ENCODE data around the gene EIF2B4.
A peak's percentile ranks its signal among the peaks of the same experiment; 100 is the strongest.

The EIF2B4 gene

DNA sequence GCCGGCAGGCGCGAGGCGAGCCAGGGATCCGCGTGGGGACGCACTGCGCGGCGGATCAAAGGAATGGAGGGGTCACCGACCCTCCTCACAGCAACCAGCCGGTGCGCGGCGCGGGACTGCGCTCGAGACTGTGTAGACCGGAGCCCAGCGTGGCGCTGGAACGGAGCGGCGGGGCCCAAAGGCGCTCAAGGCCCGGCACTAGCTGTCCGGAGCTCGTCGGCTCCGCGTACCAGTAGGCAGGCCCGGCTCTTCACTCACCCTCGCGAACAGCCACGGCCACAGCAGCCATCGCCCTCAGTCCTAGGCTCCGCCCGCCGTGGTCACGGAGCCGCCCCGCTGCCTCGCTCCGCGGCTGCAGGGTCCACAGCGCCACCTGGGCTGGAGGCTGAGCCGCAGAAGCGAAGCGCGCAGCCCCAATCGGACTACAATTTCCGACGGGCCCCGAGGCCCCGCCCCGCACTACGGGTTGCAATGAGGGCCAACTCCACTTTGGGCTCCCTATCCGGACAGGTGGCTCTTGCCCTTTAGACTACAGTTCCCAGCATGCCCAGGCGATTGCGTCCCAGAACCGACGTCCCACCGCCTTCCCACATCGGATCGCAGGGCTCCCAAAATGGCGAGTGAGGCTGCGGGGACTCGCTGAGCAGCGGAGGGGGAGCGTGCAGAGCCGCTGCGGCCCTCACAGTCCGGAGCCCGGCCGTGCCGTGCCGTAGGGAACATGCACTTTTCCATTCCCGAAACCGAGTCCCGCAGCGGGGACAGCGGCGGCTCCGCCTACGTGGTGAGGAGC, at the start of gene EIF2B4, which contains the start of gene SNX17:
TSS of gene EIF2B4 (minus strand) at position 313 of the 790 bp plus-strand sequence. CDS start at position 289, 24 bp downstream.
TSS of gene SNX17 (plus strand) at position 591 of the 790 bp plus-strand sequence. CDS start at position 719, 128 bp downstream.
- peak; percentile 97 for DNase-seq

DNA sequence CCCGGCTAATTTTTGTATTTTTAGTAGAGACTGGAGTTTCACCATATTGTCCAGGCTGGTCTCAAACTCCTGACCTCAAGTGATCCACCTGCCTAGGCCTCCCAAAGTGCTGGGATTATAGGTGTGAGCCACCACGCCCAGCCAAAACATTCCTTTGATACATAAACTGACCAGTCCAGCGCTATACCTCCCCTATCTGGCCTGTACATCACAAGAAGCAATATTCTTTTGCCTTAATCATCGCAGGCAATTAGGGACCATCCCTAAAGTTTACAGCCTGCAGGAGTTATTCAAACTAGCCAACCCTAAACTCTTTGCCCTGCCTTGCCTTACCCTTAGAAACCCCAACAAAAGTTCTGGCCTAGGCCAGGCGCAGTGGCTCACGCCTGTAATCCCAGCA, 46.0 kb upstream of the EIF2B4 start:
- no peak for DNase-seq

DNA sequence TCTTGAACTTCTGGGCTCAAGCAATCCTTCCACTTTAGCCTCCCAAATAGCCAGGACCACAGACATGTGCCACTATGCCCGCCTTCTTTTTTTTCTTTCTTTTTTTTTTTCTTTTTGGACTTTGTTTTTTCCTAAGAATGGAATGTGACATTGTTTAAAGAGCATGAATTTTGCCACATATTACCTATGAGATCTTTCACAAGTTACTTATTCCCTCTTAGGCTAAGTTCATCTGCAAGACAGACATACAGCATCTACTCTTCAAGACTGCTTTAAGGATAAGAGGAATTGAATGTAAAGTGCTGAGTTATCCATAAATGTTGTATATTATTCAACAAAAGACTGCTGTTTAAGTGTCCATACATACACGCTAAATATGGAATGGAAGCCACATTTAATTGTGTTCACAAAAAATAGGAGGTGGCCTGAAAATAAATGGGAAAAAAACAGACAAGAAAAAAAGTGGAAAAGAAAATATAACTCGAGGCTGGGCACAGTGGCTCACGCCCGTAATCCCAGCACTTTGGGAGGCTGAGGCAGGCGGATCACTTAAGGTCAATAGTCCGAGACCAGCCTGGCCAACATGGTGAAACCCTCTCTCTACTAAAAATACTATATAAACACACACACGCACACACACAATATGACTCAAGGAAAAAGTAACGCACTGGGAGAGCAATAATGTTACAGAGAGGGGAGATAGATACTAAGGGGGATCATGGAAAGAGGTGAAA, 42.4 kb upstream of the EIF2B4 start:
- DNase-seq = no peak

DNA sequence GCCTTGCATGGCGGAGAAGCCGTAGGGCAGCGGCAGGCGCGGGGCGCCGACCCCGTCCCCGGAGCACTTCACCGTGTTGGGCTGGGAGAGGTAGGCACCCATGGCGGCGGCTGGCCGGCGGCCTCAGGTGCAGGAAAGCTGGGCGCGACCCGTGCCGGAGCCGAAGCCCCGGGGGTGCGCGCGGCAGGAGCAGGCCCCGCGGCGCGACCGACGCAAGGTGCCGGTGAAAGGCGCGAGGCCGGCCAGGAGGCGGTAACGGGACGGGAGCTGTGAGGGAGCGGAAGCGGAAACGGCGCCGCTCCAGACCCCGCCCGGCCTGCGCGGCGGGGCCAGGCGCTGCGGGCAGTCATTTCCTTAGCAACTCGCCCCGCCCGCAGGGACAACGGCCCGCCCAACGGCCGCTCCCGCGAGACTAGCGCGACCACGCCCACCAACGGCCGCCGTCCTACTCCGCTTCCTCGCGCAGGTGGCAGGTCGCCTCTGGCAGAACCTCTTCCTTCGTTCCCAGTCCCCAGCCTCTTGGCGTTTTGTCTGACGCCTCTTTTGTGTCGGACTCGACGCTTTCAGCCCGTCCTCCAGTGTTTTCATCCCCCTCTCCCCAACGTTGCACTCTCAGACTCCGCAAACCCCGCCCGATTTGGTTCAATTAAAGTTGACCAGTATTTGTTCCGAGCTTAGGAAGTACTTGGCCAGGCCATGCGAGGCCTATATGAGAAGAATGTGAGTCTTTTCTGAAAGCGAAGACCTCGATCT, 39.4 kb upstream of the EIF2B4 start, which contains the start of gene PPM1G:
TSS of gene PPM1G (minus strand) at position 271 of the 753 bp plus-strand sequence. CDS start at position 102, 169 bp downstream.
- DNase-seq = peak; percentile 92

DNA sequence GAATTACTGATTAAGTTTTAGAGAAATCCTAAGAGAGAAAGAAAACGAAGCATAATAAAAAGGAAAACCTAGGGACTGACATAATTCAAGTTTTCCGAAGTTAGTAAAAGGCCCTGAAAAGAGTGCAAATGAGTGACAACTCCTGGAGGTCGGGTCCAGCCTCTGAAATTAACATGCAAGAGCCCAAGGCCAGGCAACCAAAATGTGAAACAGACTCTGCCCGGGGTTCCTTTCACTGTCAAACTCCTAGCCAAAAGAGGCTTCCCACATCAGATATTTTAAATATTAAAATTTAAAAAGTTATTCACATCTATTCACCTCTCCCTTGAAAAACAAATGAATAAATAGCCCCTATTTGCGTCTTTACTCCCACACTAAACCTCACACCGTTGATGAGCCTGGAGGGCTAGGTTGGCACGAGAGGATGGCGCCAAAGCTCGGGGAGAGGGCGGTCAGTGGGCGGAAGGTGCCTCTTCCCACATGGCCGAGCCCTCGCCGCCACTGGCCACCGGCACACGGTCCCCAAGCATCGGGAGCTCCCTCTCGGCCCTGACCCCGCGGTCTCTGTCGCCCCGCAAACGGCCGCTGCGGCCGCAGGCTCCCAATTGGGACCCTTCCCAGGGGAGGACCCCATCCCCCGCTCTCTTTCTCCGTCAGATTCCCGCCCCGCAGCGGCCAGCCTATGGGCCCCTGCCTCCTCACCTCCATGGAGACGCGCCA, 38.6 kb upstream of the EIF2B4 start:
- no peak for DNase-seq

DNA sequence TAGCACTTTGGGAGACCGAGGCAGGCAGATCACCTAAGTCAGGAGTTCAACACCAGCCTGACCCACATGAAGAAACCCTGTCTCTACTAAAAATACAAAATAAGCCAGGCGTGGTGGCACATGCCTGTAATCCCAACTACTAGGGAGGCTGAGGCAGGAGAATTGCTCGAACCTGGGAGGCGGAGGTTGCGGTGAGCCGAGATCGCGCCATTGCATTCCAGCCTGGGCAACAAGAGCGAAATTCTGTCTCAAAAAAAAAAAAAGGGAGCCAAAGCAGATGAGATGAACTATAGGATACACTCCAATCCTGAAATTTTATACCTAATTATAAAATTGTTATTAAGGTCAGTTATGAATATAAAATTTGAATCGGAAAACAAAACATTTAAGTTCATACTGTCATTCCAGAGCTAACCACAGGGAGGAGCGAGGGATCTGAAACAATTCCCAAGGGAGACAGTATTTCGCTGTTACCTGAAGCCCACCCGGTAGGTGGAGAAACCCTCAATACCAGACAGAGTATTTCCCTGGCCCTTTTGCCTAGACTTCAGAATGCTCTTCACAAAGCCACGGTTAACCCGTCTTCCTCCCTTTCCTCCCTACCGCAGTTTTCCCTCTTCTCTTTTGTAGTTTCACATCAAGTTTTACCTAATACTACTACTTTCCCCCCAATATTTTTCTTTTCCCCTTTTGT, 37.8 kb upstream of the EIF2B4 start:
- peak; percentile 72 for DNase-seq

DNA sequence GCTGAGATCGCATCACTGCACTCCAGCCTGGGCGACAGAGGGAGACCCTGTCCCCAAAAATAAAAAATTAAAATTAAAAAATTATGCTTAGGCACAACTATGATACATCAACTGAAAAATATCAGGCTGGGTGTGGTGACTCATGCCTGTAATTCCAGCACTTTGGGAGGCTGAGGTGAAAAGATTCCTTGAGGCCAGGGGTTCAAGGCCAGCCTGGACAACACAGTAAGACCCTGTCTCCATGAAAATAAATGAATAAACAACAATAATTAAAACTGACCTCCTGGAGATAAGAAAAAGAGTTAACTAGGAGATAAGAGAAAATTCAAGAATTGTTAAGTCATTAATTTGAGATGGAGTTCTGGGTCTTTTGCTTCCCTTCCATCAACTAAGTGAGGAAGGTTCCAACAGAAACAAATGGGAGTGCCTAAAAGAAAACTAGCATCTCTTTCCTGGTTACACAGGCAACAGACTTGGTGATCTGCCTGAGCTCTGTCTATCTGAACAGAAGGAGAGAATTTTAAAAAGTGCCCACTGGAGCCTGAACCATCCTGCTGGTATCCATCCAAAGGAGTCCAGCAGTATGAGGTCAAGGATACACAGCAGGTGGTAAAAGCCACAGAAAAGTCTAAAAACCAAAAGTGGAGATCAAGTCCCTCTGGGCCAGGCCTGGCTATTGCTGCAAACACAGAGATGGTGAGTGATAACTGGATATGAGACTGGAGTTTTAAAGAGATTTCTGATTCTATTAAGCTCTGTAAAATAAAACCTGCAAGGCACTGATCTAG, 30.4 kb upstream of the EIF2B4 start:
- DNase-seq = no peak

DNA sequence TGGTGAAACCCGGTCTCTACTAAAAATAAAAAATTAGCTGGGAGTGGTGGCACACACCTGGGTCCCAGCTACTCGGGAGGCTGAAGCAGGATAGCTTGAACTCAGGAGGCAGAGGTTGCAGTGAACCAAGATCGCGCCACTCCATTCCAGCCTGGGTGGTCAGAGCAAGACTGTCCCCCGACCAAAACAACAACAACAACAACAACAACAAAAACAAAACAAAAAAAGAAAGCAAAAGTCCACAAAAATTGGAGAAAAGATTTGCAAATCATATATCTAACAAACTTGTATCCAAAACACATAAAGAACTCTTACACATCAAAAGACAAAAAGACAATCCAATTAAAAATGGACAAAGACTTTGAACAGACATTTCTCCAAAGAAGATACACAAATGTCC, 28.8 kb upstream of the EIF2B4 start:
- no peak for DNase-seq

DNA sequence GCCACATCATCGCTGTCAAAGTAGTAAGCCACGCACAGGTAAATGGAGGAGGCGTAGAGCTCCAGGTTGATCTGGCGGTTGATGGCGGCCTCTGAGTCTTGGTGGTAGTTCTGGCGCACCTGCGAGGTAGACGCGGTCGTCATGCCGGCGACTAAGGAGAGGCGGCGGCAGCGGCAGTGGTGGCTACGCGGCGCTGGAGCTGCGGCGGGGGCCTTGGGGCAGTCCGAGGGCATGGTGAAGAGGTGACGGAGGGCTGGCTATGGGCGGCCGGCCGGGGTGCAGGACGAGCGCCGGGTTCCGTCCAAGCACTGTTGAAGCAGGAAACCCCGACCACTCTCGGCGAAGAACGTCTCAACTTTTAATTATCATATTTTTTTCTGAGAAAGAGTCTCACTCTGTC, 23.1 kb upstream of the EIF2B4 start:
- no peak for DNase-seq

DNA sequence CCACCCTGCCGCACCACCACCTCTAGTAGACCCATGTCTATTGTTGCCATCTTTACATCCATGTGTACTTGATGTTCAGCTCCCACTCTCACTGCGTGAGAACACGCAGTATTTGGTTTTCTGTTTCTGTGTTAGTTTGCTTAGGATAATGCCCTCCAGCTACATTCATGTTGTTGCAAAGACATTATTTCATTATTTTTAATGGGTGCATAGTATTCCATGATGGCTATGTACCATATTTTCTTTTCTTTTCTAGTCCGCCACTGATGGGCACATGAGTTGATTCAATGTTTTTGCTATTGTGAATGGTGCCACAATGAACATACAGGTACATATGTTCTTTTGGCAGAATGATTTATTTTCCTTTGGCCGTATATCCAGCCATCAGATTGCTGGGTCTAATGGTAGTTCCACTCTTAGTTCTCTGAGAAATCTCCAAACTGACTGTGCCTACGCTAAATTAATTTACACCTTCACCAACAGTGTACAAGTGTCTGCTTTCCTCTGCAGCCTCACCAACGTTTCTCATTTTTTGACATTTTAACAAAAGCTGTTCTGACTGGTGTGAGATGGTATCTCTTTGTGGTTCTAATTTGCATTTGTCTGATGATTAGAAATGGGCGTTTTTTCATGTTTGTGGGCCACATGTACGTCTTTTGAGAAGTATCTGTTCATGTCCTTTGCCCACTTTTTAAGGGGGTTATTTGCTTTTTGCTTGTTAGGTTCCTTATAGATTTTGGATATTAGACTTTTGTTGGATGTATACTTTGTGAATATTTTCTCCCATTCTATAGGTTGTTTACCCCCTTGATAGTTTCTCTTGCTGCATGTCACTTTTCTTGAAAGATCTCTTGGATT, 20.9 kb upstream of the EIF2B4 start:
- no peak for DNase-seq

DNA sequence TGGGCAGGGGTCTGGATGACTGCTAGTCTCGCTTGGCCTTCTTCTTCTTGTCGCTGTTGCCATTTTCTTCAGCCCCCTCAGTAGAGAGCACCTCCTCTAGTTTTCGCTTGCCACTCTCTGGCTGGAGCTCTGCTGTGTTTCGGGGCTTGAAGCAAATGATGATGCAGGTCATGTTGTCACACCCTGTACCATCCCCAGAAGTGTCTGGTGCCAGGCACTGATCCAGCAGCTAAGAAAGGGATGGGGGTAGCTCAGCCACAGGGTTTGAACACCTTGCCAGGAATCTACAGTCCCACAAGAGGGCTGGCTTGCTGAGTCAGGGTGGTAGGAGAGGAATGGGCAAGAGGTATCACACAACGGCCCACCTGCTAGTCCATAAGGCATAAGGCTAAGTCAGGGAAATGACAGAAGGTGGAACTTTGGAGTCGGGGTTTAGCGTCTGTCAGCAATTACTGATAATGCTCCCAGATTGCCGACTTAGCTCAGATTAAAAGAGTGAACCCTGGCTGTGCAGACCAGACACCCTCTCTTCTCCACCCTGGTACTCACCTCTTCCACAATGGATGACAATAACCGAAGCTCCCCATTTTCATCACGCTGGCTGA, 11.5 kb upstream of the EIF2B4 start:
- DNase-seq = no peak

DNA sequence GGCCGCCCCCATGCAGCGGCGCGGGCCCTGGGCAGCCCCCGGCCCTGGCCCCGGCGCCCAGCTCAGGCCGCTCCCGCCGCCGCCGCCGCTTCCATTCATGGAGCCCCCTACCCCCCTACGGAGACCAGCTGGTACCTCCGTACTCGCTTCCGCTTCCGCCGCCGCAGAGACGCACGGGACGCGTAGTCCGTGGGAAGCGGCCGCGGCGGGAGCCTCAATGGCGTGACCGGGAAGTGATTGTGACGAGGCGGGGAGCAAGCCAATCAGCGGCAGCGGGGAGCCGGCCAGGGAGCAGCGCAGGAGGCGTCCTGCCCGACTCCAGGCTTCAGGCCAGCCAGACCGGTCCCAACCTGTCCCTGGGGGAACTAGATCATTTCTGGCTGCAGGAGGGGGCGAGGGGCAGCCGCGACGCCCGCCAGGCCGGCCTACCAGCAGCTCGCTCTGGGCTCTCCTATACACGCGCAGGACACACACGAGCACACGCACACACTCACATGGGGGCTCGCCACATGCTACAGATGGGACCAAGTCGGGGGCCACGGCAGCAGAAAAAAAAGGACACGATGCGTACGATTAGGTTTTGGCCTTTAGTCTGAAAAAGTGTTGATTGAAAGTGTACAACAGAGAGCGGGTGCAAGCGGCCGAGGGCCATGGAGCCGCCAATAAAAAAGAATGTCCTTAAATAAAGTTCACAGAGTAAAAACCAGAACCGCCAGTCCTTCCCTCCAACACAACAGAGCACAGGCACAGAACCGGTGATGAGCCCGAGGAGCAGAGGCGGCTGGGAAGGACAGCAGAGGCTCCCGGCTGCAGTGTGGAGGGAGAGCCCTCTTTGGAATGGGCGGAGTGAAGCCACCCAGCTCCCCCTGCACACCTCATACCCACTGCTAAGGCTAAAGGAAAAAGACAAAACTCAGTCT, 10.7 kb upstream of the EIF2B4 start, which contains the start of gene ZNF513:
TSS of gene ZNF513 (minus strand) at position 109 of the 920 bp plus-strand sequence. CDS start 208 bp downstream, outside the sequence.
- DNase-seq = peak; percentile 94

DNA sequence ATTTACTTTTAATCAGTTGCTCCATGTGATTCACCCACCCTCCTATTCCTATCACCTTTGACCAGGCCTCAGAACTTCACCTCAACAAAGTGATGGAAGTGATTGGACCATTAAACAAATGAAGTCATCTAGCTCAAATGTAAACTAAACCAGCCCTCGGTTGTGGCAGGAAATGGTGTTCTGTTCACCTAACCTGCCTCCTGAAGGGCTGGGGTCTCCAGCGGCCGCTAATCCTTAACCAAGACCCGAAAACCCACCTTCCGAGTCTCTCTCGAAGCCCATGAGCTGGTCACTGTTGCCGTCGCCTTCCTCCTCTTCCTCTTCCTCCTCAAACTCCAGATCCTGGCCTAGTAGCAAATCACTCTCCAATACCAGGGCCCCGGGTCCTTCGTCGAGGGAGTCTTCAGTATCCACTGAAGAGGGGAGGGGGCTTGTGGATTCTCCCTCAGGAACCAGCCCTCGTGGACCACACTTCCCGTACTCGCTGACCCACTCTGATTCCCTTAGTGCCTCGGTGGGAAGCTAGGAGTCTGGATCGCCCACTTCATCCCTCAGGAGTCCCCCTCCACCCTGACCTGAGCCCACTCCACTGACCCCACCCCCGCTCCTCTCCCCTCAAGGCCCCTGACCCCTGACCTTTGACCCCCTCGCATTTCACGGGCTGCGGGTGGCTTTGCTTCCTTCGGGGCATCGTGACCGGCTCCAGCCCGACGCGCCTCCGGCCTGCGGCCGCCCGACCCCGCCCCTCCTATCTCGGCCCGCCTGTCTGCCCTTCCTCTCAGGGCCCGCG, 9.9 kb upstream of the EIF2B4 start:
- DNase-seq = peak; percentile 39

DNA sequence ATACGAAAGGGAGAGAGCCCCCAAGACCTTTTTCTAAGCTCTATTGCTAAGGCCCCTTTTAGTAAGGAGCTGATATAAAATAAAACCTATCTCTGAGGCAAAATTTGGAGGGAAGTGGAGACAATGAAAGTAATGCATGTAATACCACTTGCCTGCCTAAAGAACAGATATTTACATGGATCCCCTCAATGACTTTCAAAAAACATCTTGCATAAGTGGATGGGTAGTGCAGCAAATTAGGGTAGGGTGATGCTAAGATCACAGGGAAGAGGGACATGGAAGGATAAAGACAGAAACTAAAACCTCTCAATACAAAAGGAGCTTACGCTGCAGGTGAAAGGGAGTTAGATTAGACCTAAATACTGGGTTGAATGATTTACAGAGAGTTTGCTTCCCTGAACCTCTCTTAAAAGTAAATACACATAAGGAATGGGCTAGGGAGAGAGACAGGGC, 9.3 kb upstream of the EIF2B4 start:
- DNase-seq = no peak

DNA sequence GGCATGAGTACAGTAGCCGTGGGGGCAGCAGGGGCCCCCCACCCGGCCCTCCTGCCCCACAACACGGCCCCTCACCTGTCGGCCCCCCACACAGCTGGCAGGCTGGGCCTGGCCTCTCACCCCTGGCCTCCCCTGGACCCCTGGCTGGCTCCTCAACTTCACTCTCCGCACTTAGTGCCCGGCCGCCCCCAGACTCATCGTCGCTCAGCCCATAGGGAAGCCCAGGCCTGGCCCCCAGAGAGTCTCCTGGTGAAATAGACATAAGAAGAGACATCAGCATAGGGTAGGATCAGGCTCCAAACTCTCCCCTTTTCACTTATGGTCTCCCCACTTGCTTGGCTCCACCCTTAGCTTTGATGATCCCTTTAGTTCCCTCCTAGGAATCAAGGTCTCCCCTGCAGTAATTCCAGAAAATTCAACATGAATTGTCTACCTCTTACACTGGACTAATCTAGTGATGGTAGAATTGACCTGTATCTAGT, 8.7 kb upstream of the EIF2B4 start:
- DNase-seq = no peak

DNA sequence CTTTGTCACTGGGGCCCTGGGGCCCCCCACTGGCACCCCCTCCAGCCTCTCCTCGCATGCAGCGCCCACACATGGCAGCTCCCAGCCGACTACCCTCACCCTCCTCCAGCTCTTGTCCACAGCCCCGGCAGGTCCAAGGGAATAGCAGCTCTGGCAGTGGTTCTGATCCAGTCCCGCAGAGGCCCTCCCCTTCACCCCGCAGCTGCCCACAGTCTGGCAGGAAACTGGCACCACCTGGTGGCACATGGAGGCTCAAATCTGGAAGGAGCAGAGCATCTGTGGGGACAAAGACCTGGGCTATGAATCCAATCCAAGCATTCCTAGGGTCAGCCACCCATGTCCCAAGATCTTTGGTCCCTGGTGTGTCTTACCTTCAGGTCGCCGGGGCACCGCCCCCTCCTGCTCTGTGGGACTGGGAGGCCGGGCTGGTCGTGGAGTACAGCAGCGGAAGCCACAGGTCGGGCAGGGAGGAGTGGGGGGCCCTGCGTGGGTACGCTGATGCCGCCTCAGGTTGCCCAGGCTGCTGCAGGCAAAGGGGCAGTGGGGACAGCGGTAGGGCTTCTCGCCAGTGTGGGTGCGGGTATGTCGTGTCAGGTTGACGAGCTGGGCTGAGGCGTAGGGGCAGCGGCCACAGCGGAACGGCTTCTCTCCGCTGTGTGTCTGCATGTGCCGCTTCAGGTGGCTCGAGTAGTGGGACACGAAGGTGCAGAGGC, 8.1 kb upstream of the EIF2B4 start:
- no peak for DNase-seq
